Transverse colon (tissue), 4 donors: ENCODE measurements around the gene CCNH.

Experiments
- CTCF ChIP-seq, 5 experiments: fragments of 200-600 bp in 3 of 5; fragments of 450-650 bp in 2 of 5; sonication (generic) in 3 of 5; IDR thresholded peaks; 1 replicate in 2 of 5; 2 replicates in 3 of 5; pipeline ENCODE4 v1.5.1; 2016 to 2017; ENCODE audit warnings: antibody characterized with exemption in 5 of 5, inconsistent platforms in 3 of 5, mild to moderate bottlenecking in 2 of 5, moderate library complexity in 1 of 5
- EP300 ChIP-seq: sonication (generic); formaldehyde crosslinking; IDR thresholded peaks from one replicate; pipeline ENCODE4 v1.6.1; 2017; ENCODE audit warnings: antibody characterized with exemption, low read depth
- POLR2A ChIP-seq: fragments of 450-650 bp; IDR thresholded peaks from one replicate; pipeline ENCODE4 v1.6.1; 2016; ENCODE audit warnings: antibody characterized with exemption, mild to moderate bottlenecking, moderate library complexity
- POLR2AphosphoS5 ChIP-seq, 3 donors: sonication (generic); formaldehyde crosslinking; IDR thresholded peaks; one replicate each; pipeline ENCODE4 v1.6.1; 2016; ENCODE audit warnings: antibody characterized with exemption in 3 of 3

DNA sequence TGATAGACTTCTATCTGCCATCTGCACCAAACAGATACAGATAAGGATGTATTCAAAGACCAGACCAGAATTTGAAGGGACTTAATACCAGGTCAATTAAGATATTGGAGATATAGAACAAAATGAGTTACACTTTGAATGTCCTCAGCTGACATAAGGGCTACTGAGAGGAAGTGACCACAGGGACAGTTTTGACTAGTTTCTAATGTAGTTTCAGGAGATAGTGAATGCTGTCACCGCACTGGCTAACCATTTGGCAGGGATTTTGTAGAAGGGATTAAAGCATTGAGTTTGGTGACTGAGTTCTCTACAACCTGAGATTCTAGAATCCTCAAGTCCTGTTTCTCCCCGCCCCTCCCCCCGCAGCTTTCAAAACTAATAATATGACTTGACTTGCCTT lies 22.7 kb downstream of the CCNH start:
- TF ChIP-seq EP300 (no peak), CTCF (IDR thresholded peaks at IDR 0.05) (no peak), POLR2A (no peak), POLR2AphosphoS5 (IDR thresholded peaks at IDR 0.05) (no peak)
